GM21737 (cell line): Measurements from ENCODE around the gene DNASE1L3.
"Not testable (repeated sequence)": the region's sequence is repeated elsewhere in the genome, so short reads cannot be mapped to it uniquely, and the experiment has no call there.

Experiments
- ATAC-seq: cut with Tn5 transposase; IDR thresholded peaks from one replicate; pipeline ENCODE4 v1.9.1; 2021; ENCODE audit warnings: mild to moderate bottlenecking, moderate library complexity; ENCODE audit not compliant: unreplicated experiment

The DNASE1L3 gene

GRCh38 chr3:58236527-58237237, 25.9 kb upstream of the DNASE1L3 start:
- ATAC-seq = no peak

GRCh38 chr3:58235970-58236369, 25.2 kb upstream of the DNASE1L3 start:
- ATAC-seq = no peak

- no peak for ATAC-seq
Measured at GRCh38 chr3:58234516-58234931, 23.8 kb upstream of the DNASE1L3 start.

- no peak for ATAC-seq
Measured at GRCh38 chr3:58231666-58232065, 20.9 kb upstream of the DNASE1L3 start.

- ATAC-seq = no peak
Measured at GRCh38 chr3:58230876-58231552, 20.2 kb upstream of the DNASE1L3 start.

GRCh38 chr3:58227933-58228332, 17.2 kb upstream of the DNASE1L3 start:
- not testable (repeated sequence) for ATAC-seq

GRCh38 chr3:58223855-58224254, 13.1 kb upstream of the DNASE1L3 start:
- no peak for ATAC-seq

- ATAC-seq = no peak
Measured at GRCh38 chr3:58222161-58222724, 11.5 kb upstream of the DNASE1L3 start.

GRCh38 chr3:58218904-58219303, 8.1 kb upstream of the DNASE1L3 start:
- ATAC-seq = no peak

GRCh38 chr3:58217209-58217811, 6.5 kb upstream of the DNASE1L3 start:
- peak; percentile 36 for ATAC-seq

GRCh38 chr3:58216496-58217195, 5.9 kb upstream of the DNASE1L3 start:
- ATAC-seq = no peak

GRCh38 chr3:58215317-58216025, 4.7 kb upstream of the DNASE1L3 start:
- ATAC-seq = no peak

- peak; percentile 77 for ATAC-seq
Measured at GRCh38 chr3:58214484-58215316, 3.9 kb upstream of the DNASE1L3 start.

- ATAC-seq = no peak
Measured at GRCh38 chr3:58209933-58210332, 839 bp downstream of the DNASE1L3 start.

GRCh38 chr3:58207954-58208353, 2.8 kb downstream of the DNASE1L3 start:
- no peak for ATAC-seq

- ATAC-seq = no peak
Measured at GRCh38 chr3:58206406-58207011, 4.3 kb downstream of the DNASE1L3 start.

- no peak for ATAC-seq
Measured at GRCh38 chr3:58205981-58206380, 4.8 kb downstream of the DNASE1L3 start.

- ATAC-seq = no peak
Measured at GRCh38 chr3:58204720-58205119, 6.1 kb downstream of the DNASE1L3 start.

- ATAC-seq = no peak
Measured at GRCh38 chr3:58203541-58203940, 7.2 kb downstream of the DNASE1L3 start.
